Activated T-cell treated with anti-CD3 and anti-CD28 coated beads for 1 hour (primary cell): Measurements from ENCODE around the gene KRTAP2-4.
"Not testable (repeated sequence)": the region's sequence is repeated elsewhere in the genome, so short reads cannot be mapped to it uniquely, and the experiment has no call there.

Experiments used
- DNase-seq: peaks from one replicate; pipeline ENCODE4 v3.0.0-alpha.2; 2020; ENCODE audit warnings: low read depth

KRTAP2-4 gene

GRCh38 chr17:41037853-41038350, 27.8 kb downstream of the KRTAP2-4 start:
- DNase-seq: no peak

GRCh38 chr17:41034346-41034935, 31.2 kb downstream of the KRTAP2-4 start, which contains the start of gene KRTAP1-3:
TSS of gene KRTAP1-3 (minus strand) at chr17:41034874. CDS start at chr17:41034821, 53 bp downstream.
- not testable (repeated sequence) for DNase-seq

GRCh38 chr17:41029633-41030245, 35.9 kb downstream of the KRTAP2-4 start, which contains the start of gene KRTAP1-4:
TSS of gene KRTAP1-4 (minus strand) at chr17:41030195. CDS start at chr17:41030078, 117 bp downstream.
- no peak for DNase-seq

DNA sequence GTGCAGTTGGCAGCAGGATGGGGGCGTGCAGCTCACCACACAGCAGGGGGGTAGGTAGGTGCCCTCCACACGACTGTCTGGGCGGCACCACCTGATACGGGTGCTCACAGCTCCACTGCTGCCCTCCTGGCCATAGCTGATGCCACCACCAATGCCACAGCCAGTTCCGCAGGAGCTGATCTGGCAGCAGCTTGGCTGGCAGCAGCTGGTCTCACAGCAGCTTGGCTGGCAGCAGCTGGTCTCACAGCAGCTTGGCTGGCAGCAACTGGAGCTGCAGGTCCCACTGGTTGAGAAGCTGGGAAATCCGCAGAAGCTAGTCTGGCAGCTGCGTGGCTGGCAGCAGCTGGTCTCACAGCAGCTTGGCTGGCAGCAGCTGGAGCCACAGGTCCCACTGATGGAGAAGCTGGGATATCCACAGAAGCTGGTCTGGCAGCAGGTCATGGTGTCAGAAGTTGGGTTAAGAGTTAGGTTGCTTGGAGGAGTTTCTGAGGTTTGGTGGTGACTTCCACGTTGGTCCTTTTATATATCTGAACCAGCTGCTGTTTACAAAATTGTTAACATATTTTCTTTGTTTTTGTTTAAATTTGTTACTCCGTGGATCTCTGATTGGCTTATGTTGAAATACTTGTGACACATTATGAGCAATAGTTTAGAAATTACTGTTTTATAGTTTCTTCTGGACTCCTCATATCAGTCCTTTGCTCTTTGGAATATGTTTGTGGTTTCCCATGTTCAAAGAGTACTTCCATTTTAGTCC, 38.8 kb downstream of the KRTAP2-4 start, which contains the start of gene KRTAP1-5:
KRTAP1-5 (minus strand) TSS at position 494 of the 757 bp plus-strand sequence; CDS start at position 441, 53 bp downstream.
- DNase-seq: no peak

- DNase-seq: no peak
Observed at GRCh38 chr17:41024697-41025096, 41.0 kb downstream of the KRTAP2-4 start.

DNA sequence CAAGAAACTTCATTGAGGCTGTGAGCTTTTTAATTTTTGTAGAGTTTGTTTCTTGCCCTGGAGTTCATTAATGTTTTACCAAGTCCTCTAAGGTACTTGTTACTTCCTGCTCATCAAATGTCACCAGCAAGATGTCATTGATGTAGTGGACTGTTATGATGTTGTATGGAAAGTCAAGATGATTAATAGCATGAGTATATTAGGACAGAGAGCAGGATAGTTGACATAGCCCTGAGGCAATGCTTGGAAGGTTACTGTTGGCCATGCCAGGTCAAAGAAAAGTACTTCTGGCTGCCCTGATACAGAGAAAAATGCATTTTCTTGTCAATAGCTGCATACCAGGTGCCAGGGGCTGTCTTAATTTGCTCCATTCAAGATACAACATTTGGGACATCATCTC, 45.3 kb downstream of the KRTAP2-4 start:
- DNase-seq: no peak

DNA sequence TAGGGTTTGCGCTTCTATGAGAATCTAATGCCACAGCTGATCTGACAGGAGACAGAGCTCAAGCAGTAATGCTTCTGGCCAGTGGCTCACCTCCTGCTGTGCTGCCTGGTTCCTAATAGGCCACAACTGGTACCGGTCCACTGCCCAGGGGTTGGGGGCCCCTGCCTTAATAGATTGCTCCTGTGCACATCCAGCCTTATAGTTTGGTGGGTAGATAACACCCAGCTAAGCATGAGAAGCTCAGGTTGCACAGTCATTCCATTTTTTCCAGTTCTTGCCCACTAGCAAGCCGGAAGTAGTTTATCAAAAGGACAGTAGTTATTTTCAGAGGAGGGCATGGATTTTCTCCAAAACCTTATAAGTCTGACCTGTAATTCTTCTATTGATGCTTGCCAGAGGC, 46.3 kb downstream of the KRTAP2-4 start:
- DNase-seq: no peak

GRCh38 chr17:41018541-41018940, 47.1 kb downstream of the KRTAP2-4 start:
- DNase-seq: no peak

DNA sequence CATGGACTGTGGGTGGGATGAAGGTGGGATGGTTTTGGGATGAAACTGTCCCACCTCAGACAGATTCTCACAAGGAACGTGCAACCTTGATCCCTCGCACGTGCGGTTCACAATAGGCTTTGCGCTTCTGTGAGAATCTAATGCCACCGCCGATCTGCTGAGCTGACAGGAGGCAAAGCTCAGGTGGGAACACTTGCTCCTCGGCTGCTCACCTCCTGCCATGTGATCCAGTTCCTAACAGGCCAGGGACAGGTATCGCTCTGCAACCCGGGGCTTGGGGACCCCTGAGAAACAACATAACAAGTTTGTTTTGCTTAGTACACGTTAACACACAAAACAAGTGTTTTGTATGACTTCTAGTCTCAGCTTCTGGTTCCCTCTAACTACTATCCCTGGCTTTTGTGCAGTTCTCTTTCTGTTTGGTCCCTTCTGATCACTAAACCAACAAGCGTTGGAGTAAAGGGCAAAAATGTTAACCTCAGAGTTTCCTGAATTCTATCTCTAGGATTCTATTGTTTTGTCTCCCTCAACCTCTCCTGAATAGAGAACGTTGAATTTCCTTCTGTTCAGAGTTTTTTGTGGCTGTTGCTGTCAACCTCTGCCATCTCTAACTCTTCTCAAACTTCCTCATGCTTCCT, 49.0 kb downstream of the KRTAP2-4 start:
- DNase-seq: no peak

DNA sequence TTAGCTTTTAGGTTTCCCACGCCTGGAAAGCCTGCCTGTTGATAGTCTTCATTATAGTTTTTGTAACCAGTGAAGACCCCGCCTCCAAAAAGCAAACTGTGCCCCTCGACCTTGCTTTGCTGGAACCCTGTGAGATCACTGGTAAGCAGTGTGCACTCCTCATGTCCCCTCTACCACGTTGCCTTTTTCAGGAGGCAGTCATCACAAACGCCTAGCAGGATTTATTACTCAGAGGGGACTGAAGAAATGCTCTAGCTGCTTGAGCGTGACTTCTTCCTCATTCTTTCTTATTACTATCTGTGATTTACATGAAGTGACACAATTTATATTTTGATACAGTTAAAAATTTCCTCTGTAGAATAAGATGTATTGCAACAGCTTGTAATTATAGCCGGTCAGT, 50.2 kb downstream of the KRTAP2-4 start:
- no peak for DNase-seq
